Mesothelial cell of epicardium (in vitro differentiated cells): Measurements from ENCODE around the gene ABHD13. TPM values are rescaled to one million over a fixed set of nuclear protein-coding genes. Genes with fewer than 3 reads are reported as not detected.

Source experiments
- DNase-seq, 2 experiments: peaks; one replicate each; pipeline ENCODE4 v3.0.0; 2021; ENCODE audit warnings: low spot score in 2 of 2; ENCODE audit not compliant: unreplicated experiment in 2 of 2
- H3K27ac Mint-ChIP-seq: 2 replicates; pipeline ENCODE4 v1.8.0; 2021; ENCODE audit warnings: mixed read lengths
- H3K27me3 Mint-ChIP-seq: 2 replicates; pipeline ENCODE4 v1.8.0; 2021; ENCODE audit warnings: low read depth, mixed read lengths
- H3K36me3 Mint-ChIP-seq: 2 replicates; pipeline ENCODE4 v1.8.0; 2021; ENCODE audit warnings: mixed read lengths
- H3K4me1 Mint-ChIP-seq: 2 replicates; pipeline ENCODE4 v1.8.0; 2021; ENCODE audit warnings: mixed read lengths
- H3K4me3 Mint-ChIP-seq: 2 replicates; pipeline ENCODE4 v1.8.0; 2021; ENCODE audit warnings: mild to moderate bottlenecking, moderate library complexity, mixed read lengths
- H3K9me3 Mint-ChIP-seq: 2 replicates; pipeline ENCODE4 v1.8.0; 2021; ENCODE audit warnings: mixed read lengths
- total RNA-seq: library from RNA; stranded (reverse); gene quantifications from 3 replicates; pipeline ENCODE4 v1.2.1, GENCODE V29; 2021
- TF ChIP-seq, protein P1 (sequence below): fragments of 200-600 bp; sonication (generic); IDR thresholded peaks from one replicate; pipeline ENCODE4 v1.5.0; 2021; ENCODE audit warnings: antibody characterized with exemption; ENCODE audit not compliant: unreplicated experiment

The ABHD13 gene
- 10.0 to 10.9 TPM (median 10.3 TPM) in 3 replicates for total RNA-seq

DNA sequence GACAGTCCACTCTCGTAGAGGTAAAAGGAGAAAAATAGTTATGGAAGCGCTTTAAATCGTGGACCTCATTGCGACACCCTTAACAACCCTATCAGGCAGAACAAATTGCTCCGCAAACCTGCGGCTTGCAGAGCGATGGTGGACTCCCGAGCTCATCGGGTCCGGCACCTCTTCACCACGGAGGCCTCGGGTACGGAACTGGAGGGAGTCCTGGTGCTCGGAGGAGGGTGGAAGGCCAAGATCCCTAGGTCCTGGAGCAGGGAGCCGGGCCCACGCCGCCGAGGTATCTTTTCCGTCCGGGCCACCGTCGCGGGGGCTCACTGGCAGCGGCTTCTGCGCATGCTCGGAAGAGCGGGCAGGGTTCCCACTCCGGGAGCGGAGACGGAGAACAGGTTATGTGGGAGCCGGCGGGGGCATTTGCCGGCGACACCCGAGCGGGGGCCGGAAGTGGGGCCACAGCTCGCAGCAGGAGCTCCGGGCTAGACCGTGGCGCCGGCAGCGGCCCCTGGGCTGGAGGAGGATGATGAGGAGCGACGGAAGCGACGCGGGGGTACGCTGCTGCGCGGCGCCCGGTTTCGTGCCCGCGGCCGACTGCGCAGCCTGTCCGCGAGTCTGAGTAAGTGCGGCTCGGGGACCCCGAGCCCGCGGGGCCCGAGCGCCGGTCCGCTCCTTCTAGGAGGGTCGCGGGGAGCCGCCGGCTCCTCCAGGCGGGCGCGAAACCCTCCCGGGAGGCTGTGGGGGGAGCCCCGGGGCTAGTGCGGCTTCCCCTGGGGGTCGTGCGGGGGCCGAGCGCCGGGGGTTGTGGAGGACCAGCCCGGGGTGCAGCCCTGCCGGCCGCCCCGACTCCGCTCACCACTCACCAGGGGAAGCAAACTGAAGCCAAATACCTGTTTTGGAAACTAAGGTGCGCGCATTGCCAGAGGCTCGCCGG, at the start of gene ABHD13:
Gene ABHD13, plus strand, starts transcription at position 349 of the 931 bp plus-strand sequence. CDS start 10,827 bp downstream, outside the sequence.
- no peaks in the 10 kb centered on the region for H3K9me3 Mint-ChIP-seq
- no peaks in the 10 kb centered on the region for H3K27me3 Mint-ChIP-seq
- TF ChIP-seq, protein P1, sequence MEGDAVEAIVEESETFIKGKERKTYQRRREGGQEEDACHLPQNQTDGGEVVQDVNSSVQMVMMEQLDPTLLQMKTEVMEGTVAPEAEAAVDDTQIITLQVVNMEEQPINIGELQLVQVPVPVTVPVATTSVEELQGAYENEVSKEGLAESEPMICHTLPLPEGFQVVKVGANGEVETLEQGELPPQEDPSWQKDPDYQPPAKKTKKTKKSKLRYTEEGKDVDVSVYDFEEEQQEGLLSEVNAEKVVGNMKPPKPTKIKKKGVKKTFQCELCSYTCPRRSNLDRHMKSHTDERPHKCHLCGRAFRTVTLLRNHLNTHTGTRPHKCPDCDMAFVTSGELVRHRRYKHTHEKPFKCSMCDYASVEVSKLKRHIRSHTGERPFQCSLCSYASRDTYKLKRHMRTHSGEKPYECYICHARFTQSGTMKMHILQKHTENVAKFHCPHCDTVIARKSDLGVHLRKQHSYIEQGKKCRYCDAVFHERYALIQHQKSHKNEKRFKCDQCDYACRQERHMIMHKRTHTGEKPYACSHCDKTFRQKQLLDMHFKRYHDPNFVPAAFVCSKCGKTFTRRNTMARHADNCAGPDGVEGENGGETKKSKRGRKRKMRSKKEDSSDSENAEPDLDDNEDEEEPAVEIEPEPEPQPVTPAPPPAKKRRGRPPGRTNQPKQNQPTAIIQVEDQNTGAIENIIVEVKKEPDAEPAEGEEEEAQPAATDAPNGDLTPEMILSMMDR: no peak
- peak within 1 kb of the TSS; percentile 94 for H3K4me3 Mint-ChIP-seq
- H3K36me3 Mint-ChIP-seq: no peaks in the 10 kb centered on the region
- peaks cover 31% of the 10 kb centered on the region for H3K4me1 Mint-ChIP-seq
- peak; percentile 74 to 89 for DNase-seq
- peak within 1 kb of the TSS; percentile 93 for H3K27ac Mint-ChIP-seq

DNA sequence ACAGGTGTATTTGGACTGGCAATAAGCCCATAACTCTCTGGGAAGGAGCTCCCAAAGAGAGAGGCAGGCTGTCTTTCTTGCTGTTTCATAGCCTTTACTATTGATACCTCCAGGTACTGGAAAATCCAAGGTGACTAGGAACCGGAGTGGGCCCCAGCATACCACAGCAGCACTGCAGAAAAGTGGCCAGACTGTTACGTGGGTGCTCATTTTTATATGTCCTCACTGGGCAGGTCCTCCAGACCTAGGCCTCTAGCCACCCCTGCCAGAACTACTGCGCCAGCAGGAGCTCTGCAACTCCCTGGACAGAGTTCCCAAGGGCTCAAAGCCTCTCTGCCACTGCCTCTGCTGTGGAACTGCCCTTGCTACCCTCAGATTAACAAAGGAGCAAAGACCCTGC, 49.3 kb upstream of the ABHD13 start:
- Mint-ChIP-seq H3K36me3 (no peaks in the 10 kb centered on the region), H3K27ac (no peak overlapping the region), H3K9me3 (peaks cover 39% of the 10 kb centered on the region), H3K4me1 (peaks cover 2% of the 10 kb centered on the region), H3K4me3 (no peak overlapping the region), H3K27me3 (peaks cover 2% of the 10 kb centered on the region)
- DNase-seq: no peak
- TF ChIP-seq, protein P1: no peak

DNA sequence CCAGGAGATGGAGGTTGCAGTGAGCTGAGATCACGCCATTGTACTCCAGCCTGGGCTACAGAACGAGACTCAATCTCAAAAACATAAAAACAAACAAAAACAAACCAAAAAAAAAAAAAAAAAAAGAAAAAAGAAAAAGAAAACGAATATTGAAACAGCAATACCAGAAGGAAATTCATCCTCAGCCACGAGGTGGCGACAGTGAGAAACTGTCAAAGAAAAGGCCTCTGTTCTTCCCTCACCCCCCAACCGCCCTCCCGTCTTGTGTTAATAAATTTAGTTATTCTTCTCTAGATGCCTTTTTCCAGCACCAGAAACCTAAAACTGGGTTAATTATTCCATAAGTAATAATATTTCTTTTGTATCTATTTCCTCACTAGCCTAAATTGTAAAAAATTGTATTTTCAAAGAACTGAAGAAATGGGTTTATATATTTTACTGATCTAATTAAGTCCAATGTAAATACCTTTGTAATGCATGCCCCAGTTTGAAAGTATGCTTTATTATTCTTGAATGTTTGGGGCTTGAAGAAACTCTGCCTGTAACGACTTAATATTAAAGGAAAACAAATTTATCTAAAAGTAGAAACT, 41.4 kb upstream of the ABHD13 start:
- no peak overlapping the region for H3K27ac Mint-ChIP-seq
- H3K27me3 Mint-ChIP-seq: no peaks in the 10 kb centered on the region
- TF ChIP-seq, protein P1: peak; percentile 37
- peaks cover 28% of the 10 kb centered on the region for H3K9me3 Mint-ChIP-seq
- H3K4me3 Mint-ChIP-seq: no peak overlapping the region
- H3K4me1 Mint-ChIP-seq: no peaks in the 10 kb centered on the region
- no peak for DNase-seq
- no peaks in the 10 kb centered on the region for H3K36me3 Mint-ChIP-seq

DNA sequence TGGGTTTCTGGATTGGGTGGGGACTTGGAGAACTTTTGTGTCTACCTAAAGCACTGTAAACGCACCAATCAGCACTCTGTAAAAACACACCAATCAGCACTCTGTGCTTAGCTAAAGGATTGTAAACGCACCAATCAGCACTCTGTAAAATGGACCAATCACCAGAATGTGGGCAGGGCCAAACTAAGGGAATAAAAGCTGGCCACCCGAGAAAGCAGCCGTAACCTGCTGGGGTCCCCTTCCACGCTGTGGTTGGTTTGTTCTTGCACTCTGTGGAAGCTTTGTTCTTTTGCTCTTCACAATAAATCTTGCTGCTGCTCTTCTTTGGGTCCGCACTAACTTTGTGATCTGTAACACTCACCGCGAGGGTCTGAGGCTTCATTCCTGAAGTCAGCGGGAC, 40.1 kb upstream of the ABHD13 start:
- no peak for DNase-seq
- H3K27me3 Mint-ChIP-seq: no peaks in the 10 kb centered on the region
- no peak overlapping the region for H3K27ac Mint-ChIP-seq
- H3K4me3 Mint-ChIP-seq: no peak overlapping the region
- H3K9me3 Mint-ChIP-seq: peaks cover 15% of the 10 kb centered on the region
- H3K4me1 Mint-ChIP-seq: no peaks in the 10 kb centered on the region
- TF ChIP-seq, protein P1: no peak
- H3K36me3 Mint-ChIP-seq: no peaks in the 10 kb centered on the region

DNA sequence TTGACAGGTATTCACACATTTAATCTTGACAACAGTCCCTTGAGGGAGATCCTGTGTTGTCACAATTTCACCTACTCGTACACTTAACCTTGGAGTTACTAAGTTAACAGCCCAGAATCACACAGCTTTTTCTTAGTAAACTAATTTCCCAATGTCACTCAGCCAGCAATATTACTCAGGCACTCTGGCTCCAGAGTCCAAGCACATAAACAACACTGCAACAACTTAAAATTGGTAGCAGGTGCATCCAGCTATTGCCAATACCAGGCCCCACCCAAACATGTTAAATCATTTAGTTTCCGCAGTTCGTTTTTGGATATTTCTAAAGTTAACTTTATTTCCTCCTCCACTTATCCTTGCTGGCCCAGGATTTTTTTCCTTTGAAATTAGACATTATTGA, 35.5 kb upstream of the ABHD13 start:
- H3K9me3 Mint-ChIP-seq: no peaks in the 10 kb centered on the region
- no peaks in the 10 kb centered on the region for H3K36me3 Mint-ChIP-seq
- DNase-seq: no peak
- no peak overlapping the region for H3K27ac Mint-ChIP-seq
- H3K27me3 Mint-ChIP-seq: no peaks in the 10 kb centered on the region
- TF ChIP-seq, protein P1: no peak
- H3K4me3 Mint-ChIP-seq: no peak overlapping the region
- H3K4me1 Mint-ChIP-seq: no peaks in the 10 kb centered on the region
